K562 (cell line): ENCODE measurements around the gene KIF5C. TPM values are rescaled to one million over a fixed set of nuclear protein-coding genes. Genes with fewer than 3 reads are reported as not detected.

Experiments
- ATAC-seq: fragments of 200-7000 bp; cut with Tn5 transposase; 3 replicates; pipeline ENCODE4 v1.9.1; 2020; ENCODE audit warnings: moderate library complexity
- BruUV-seq: library from RNA; stranded (reverse); fragments of 400-500 nt; replicated peaks from 2 replicates; lab custom pipeline; 2021; lab: Mats Ljungman, UMichigan
- CTCF ChIA-PET: fragments of 300-600 bp; formaldehyde crosslinking; extraction: SDS; loops from one replicate; lab custom pipeline; 2021; ENCODE audit warnings: low intra/inter-chr PET ratio; lab: Yijun Ruan, JAX
- POLR2A ChIA-PET: fragments of 300-600, 350-650 bp; sonication (Branson Sonifier 250); formaldehyde crosslinking; extraction: SDS; loops from one replicate; lab custom pipeline; 2021; ENCODE audit warnings: antibody characterized with exemption, inconsistent platforms; lab: Yijun Ruan, JAX
- DNase-seq, 4 experiments: peaks; one replicate each; pipeline versions ENCODE4 v3.0.0 to v3.0.0-alpha.2; 2011 to 2018; ENCODE audit warnings: low spot score in 3 of 4, mixed read lengths in 3 of 4; ENCODE audit errors: extremely low read depth in 1 of 4
- FAIRE-seq: peaks from 2 replicates; lab custom pipeline; 2011; peaks lifted over from hg19 to GRCh38; lab: Jason Lieb, UNC
- H2AFZ ChIP-seq: 2 replicates; pipeline ENCODE4 v1.6.0; 2011; ENCODE audit warnings: low read depth, low read length, control low read depth, inconsistent platforms
- H3K27ac ChIP-seq: fragments of 200-600 bp; 3 replicates; pipeline ENCODE4 v1.8.0; 2011; ENCODE audit warnings: low read depth, mild to moderate bottlenecking, control low read depth, inconsistent platforms, low read length, moderate library complexity, mixed read lengths; ENCODE audit errors: extremely low read depth
- H3K27me3 ChIP-seq, 2 experiments: fragments of 300-600 bp in 1 of 2; 2 replicates in 1 of 2; 3 replicates in 1 of 2; pipeline versions ENCODE4 v1.6.0 to v1.8.0; 2011; ENCODE audit warnings: inconsistent platforms in 2 of 2, low read length in 2 of 2, mild to moderate bottlenecking in 1 of 2, mixed read lengths in 1 of 2, moderate library complexity in 1 of 2; ENCODE audit not compliant: control insufficient read depth in 2 of 2, insufficient read depth in 2 of 2
- H3K36me3 ChIP-seq: fragments of 300-600 bp; 3 replicates; pipeline ENCODE4 v1.8.0; 2011; ENCODE audit warnings: mild to moderate bottlenecking, low read length, inconsistent platforms; ENCODE audit not compliant: control insufficient read depth, insufficient read depth
- H3K4me1 ChIP-seq, 2 experiments: fragments of 200-600 bp in 1 of 2; replicated peaks in 1 of 2; 2 replicates in 1 of 2; 3 replicates in 1 of 2; pipeline versions ENCODE4 v1.5.1 to v1.8.0; 2011; ENCODE audit warnings: inconsistent platforms in 2 of 2, low read length in 2 of 2, mild to moderate bottlenecking in 1 of 2, mixed read lengths in 1 of 2, moderate library complexity in 1 of 2; ENCODE audit not compliant: control insufficient read depth in 2 of 2, insufficient read depth in 2 of 2
- H3K4me2 ChIP-seq: 2 replicates; pipeline ENCODE4 v1.6.1; 2011; ENCODE audit warnings: low read length, control low read depth, inconsistent platforms, mixed read lengths; ENCODE audit not compliant: insufficient read depth
- H3K4me3 ChIP-seq: fragments of 200-600 bp; sonication (generic), shearing (Covaris generic); 2 replicates; pipeline ENCODE4 v1.5.1; 2016; ENCODE audit warnings: control low read depth, inconsistent platforms
- H3K79me2 ChIP-seq: fragments of 200-600 bp; 3 replicates; pipeline ENCODE4 v1.8.0; 2011; ENCODE audit warnings: low read length, inconsistent platforms; ENCODE audit not compliant: control insufficient read depth, insufficient read depth
- H3K9ac ChIP-seq, 2 experiments: 2 replicates each; pipeline versions ENCODE4 v1.6.0 to v1.6.1; 2011; ENCODE audit warnings: low read depth in 2 of 2, low read length in 2 of 2, control low read depth in 1 of 2, inconsistent platforms in 1 of 2, mild to moderate bottlenecking in 1 of 2, mixed read lengths in 1 of 2; ENCODE audit not compliant: insufficient read depth in 1 of 2
- H3K9me1 ChIP-seq: one replicate; pipeline ENCODE4 v1.6.0; 2011; ENCODE audit warnings: inconsistent platforms, mild to moderate bottlenecking, low read length, moderate library complexity; ENCODE audit not compliant: control insufficient read depth, insufficient read depth
- H3K9me3 ChIP-seq: replicated peaks from 2 replicates; pipeline ENCODE4 v1.5.1; 2011; ENCODE audit warnings: low read depth, low read length, inconsistent platforms; ENCODE audit not compliant: control insufficient read depth, insufficient read depth
- H4K20me1 ChIP-seq: replicated peaks from 2 replicates; pipeline ENCODE4 v1.6.1; 2011; ENCODE audit warnings: low read length, inconsistent platforms, mixed read lengths; ENCODE audit not compliant: control insufficient read depth, insufficient read depth
- BCLAF1 ChIP-seq, 2 experiments: fragments of 450-650 bp in 1 of 2; IDR thresholded peaks; 2 replicates each; pipeline ENCODE4 v1.6.1; 2011 to 2017; ENCODE audit warnings: low read depth in 2 of 2, antibody characterized with exemption in 1 of 2, borderline replicate concordance in 1 of 2, low read length in 1 of 2, mild to moderate bottlenecking in 1 of 2, mixed read lengths in 1 of 2; ENCODE audit not compliant: control insufficient read depth in 1 of 2
- CBX1 ChIP-seq: sonication (generic); IDR thresholded peaks from 2 replicates; pipeline ENCODE4 v1.6.1; 2016; ENCODE audit warnings: antibody characterized with exemption, low read depth, mild to moderate bottlenecking
- CHCHD3 ChIP-seq: fragments of 250-450 bp; sonication (Bioruptor Pico); IDR thresholded peaks from 2 replicates; pipeline ENCODE4 v2.1.2; 2022; ENCODE audit warnings: mild to moderate bottlenecking
- EZH2 ChIP-seq: IDR thresholded peaks from 2 replicates; pipeline ENCODE4 v1.6.1; 2012; ENCODE audit warnings: low read depth, mild to moderate bottlenecking, inconsistent platforms, low read length, borderline replicate concordance
- TBP ChIP-seq: optimal IDR thresholded peaks from 2 replicates; pipeline ENCODE3; 2011; ENCODE audit warnings: low read depth, low read length, improper control_type of control experiment
- ZHX1 ChIP-seq: fragments of 150-350 bp; conservative IDR thresholded peaks from 2 replicates; pipeline ENCODE4 v1.6.1; 2014; ENCODE audit warnings: low read length
- ZMIZ1 ChIP-seq, 2 experiments: fragments of 150-350 bp in 1 of 2; IDR thresholded peaks; 2 replicates each; pipeline ENCODE4 v1.6.1; 2012 to 2016; ENCODE audit warnings: low read depth in 2 of 2, low read length in 2 of 2, mild to moderate bottlenecking in 1 of 2, moderate library complexity in 1 of 2
- ZNF133 ChIP-seq: fragments of 250-450 bp; sonication (Bioruptor Pico); IDR thresholded peaks from 2 replicates; pipeline ENCODE4 v1.4.0; 2020; ENCODE audit warnings: mild to moderate bottlenecking
- ZNF395 ChIP-seq: fragments of 200-800 bp; sonication (Bioruptor generic); IDR thresholded peaks from 2 replicates; pipeline ENCODE4 v1.6.1; 2017; ENCODE audit warnings: missing genetic modification characterization, missing compliant biosample characterization
- WGBS: fragments of 100-300 bp; shearing (Covaris generic); methylation state at CpG from one replicate; pipeline ENCODE4 v1.1.6; 2016; ENCODE audit warnings: low coverage, mixed read lengths; ENCODE audit not compliant: insufficient coverage; ENCODE audit errors: missing lambda C conversion rate; 5-methylcytosine and 5-hydroxymethylcytosine counted together
- in situ Hi-C: fragments of 300-500 bp; cut with MboI; formaldehyde crosslinking; loops from 4 replicates; pipeline ENCODE4 v1.15.0; 2018; ENCODE audit warnings: inconsistent platforms, mixed read lengths
- intact Hi-C: fragments of 100-400 bp; cut with micrococcal nuclease; formaldehyde crosslinking; loops from 2 replicates; pipeline ENCODE4 v1.14.2; 2022
- polyA plus RNA-seq, 8 experiments: library from polyadenylated mRNA; depleted of rRNA in 4 of 8; stranded (reverse) in 5 of 8; unstranded in 3 of 8; fragments of >200 nt; fragmentation: Nextera tagmentation in 2 of 8; fragmentation: Illumina TruSeq in 1 of 8; extraction: Ambion mirVana in 2 of 8; extraction: Trizol in 1 of 8; gene quantifications; 2 replicates each; pipeline versions ENCODE4 v1.2.1 to v1.2.3, GENCODE V29; 2011 to 2014; ENCODE audit warnings: inconsistent platforms in 1 of 8, missing spikeins in 1 of 8
- total RNA-seq, 7 experiments: library from RNA; depleted of rRNA in 6 of 7; stranded (reverse); fragments of >200 nt in 6 of 7; fragmentation: Illumina TruSeq in 2 of 7; extraction: Trizol in 2 of 7; gene quantifications; 2 replicates each; pipeline versions ENCODE4 v1.2.1 to v1.2.3, GENCODE V29; 2011 to 2021; ENCODE audit warnings: low replicate concordance in 1 of 7

KIF5C gene
- total and polyA plus RNA-seq, 9 of the 15 experiments (the other 6 are each of a cell fraction or from before 2014, with no cell fraction given), result 0.01 to 0.09 (median 0.01) TPM; not detected in 6

GRCh38 chr2:149020432-149020851, 145.4 kb downstream of the KIF5C start:
- FAIRE-seq (no peak), DNase-seq (no peak), ATAC-seq (no peak)
- Histone ChIP-seq H3K4me1 (no peaks in the 10 kb centered on the region), H4K20me1 (no peaks in the 10 kb centered on the region), H3K27ac (no peak overlapping the region), H3K4me2 (no peak overlapping the region), H3K4me3 (no peak overlapping the region), H2AFZ (no peak overlapping the region), H3K79me2 (no peaks in the 10 kb centered on the region), H3K9ac (no peak overlapping the region), H3K36me3 (no peaks in the 10 kb centered on the region), H3K9me1 (no peaks in the 10 kb centered on the region), H3K27me3 (peaks cover 8 to 10% of the 10 kb centered on the region in 2 experiments; a peak in 2 of 5 replicates), H3K9me3 (no peaks in the 10 kb centered on the region)
- CTCF ChIA-PET, result no interaction called here
- in situ Hi-C loops, result no loop called here
- POLR2A ChIA-PET, result no interaction called here
- intact Hi-C loops, result no loop called here
- no TSS peak for BruUV-seq
- 2% methylated on average over 10 of the region's 10 CpGs for WGBS
- TF ChIP-seq ZNF133 (CRISPR knock-in tag) (no peak), TBP (no peak), CBX1 (no peak), EZH2 (no peak), BCLAF1 (IDR thresholded peaks at IDR 0.05; ENCODE audit: borderline replicate concordance in 1 of 2, control insufficient read depth in 1 of 2, low read depth in 2 of 2, low read length in 1 of 2) (no peak), ZMIZ1 (IDR thresholded peaks at IDR 0.05; ENCODE audit: low read depth in 2 of 2, low read length in 2 of 2) (no peak), CHCHD3 (CRISPR knock-in tag) (no peak), ZNF395 (no peak), ZHX1 (no peak)
